Hematopoietic multipotent progenitor cell treated with erythropoietin and hydrocortisone succinate and interleukin-3 and kit ligand, for 8 days (in vitro differentiated cells): Measurements from ENCODE around the gene ZYG11B.
"Not testable (repeated sequence)": the region's sequence is repeated elsewhere in the genome, so short reads cannot be mapped to it uniquely, and the experiment has no call there.

ENCODE experiments used
- DNase-seq: peaks from one replicate; pipeline ENCODE4 v3.0.0-alpha.2; 2015

The ZYG11B gene

GRCh38 chr1:52707927-52708655, 18.2 kb upstream of the ZYG11B start:
- no peak for DNase-seq

GRCh38 chr1:52709016-52709415, 17.2 kb upstream of the ZYG11B start:
- DNase-seq, result no peak

DNA sequence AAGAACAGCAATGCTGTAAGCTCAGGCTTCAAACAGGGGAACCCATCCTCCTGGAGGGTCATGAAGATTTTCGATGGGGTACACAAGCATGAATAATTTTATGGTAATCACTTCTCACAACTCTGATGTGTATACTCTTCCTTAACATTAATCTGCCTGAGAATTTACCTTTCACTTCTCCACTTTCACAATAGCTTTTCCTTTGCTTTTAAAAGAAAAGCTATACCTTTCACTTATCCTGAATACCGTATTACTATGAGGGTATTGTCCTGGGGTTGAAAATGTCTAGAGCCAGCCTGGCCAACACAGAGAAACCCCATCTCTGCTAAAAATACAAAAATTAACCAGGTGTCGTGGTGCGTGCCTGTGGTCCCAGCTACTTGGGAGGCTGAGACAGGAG, 12.7 kb upstream of the ZYG11B start:
- DNase-seq, result no peak

DNA sequence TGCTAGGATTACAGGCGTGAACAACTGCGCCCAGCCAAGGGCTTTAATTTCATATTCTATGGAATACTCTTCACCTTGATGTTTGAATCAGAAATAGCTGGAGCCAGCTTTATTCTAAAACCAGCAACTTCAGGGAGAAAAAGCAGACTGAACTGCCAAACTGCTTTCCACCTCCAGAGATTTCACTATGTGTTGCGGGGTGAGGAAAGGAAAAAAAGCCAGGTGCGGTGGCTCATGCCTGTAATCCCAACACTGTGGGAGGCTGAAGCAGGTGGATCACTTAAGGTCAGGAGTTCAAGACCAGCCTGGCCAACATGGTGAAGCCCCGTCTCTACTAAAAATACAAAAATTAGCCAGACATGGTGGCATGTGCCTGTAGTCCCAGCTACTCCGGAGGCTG, 11.0 kb upstream of the ZYG11B start:
- not testable (repeated sequence) for DNase-seq

- no peak for DNase-seq
Measured at GRCh38 chr1:52723260-52723659, 3.0 kb upstream of the ZYG11B start.

- no peak for DNase-seq
Measured at GRCh38 chr1:52725903-52726264, 369 bp upstream of the ZYG11B start.

DNA sequence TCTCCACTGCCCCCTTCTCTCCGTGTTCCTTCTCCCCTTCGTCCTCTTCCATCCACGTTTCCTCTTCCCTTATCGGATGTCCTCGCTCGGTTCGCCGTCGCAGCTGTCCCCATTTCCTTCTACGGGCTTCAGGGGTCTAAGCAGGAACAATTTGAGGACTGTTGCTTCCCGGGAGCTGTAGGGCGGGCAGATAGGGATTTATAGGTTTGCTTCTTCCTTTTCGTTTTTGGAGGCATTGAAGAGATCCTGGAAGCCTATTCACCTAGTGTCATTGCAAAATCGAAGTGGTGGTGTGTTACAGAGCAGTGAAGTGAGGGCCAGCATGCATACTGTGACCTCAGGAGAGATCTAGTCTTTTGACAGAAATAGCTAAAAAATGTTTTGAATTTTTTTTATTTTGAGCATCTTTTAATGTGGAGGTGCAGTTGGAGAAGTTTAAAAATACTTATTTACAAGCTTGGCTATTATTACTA, 897 bp downstream of the ZYG11B start:
- DNase-seq, result peak; percentile 10

- DNase-seq, result no peak
Measured at GRCh38 chr1:52727956-52728656, 1.9 kb downstream of the ZYG11B start.

- no peak for DNase-seq
Measured at GRCh38 chr1:52733368-52733767, 7.1 kb downstream of the ZYG11B start.

DNA sequence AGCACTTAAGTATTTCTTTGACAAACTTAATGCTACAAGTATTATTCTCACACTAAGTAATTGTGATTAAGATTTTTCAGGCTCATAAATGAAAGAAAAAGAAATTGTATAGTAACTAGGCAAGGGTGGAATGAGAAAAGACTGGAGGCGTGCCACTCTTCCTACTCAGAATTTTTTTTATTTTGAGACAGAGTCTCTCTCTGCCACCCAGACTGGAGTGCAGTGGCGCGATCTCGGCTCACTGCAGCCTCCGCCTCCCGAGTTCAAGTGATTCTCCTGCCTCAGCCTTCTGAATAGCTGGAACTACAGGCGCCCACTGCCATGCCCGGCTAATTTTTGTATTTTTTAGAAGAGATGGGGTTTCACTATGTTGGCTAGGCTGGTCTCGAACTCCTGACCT, 9.1 kb downstream of the ZYG11B start:
- not testable (repeated sequence) for DNase-seq

GRCh38 chr1:52738148-52738547, 11.9 kb downstream of the ZYG11B start:
- no peak for DNase-seq

DNA sequence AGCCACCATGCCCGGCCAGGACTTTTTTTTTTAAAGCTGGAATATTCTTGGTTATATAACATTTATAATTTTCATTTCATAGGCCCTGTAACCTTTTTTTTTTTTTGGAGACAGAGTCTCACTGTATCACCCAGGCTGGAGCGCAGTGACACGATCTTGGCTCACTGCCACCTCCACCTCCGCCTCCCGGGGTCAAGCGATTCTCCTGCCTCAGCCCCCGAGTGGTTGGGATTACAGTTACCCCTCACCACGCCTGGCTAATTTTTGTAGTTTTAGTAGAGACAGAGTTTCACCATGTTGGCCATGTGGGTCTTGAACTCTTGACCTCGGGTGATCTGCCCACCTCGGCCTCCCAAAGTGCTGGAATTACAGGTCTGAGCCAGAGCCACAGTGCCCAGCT, 12.6 kb downstream of the ZYG11B start:
- no peak for DNase-seq

DNA sequence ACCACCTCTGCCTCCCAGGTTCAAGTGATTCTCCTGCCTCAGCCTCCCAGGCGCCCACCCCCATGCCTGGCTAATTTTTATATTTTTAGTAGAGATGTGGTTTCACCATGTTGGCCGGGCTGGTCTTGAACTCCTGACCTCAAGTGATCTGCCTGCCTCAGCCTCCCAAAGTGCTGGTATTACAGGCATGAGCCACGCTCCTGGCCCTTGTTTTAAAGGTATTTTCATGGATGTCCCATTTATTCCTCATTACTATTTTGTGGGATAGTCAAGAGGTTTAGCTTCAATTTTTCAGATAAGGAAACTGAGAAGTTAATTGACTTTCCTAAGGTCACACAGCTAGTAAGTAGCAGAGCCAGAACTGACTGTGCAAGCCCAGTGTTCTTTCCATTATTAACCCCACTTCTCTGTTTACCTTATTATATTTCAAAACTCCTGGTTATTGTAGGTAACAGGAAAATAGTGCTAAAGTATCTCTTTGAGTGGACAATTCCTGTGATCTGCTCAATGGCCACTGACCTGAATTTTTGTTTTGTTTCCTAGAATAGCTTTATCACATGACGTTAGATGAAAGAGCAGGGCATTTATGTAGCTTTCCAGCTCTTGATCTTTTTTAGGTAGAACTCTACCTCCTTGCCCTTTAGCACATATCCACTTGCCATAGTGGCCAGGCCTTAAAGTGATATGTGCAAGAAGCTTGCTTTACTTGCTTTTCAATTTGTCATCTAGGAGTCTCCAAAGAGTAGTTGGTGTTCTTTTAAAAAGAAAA, 13.6 kb downstream of the ZYG11B start:
- DNase-seq, result no peak

- no peak for DNase-seq
Measured at GRCh38 chr1:52741259-52741658, 15.0 kb downstream of the ZYG11B start.

DNA sequence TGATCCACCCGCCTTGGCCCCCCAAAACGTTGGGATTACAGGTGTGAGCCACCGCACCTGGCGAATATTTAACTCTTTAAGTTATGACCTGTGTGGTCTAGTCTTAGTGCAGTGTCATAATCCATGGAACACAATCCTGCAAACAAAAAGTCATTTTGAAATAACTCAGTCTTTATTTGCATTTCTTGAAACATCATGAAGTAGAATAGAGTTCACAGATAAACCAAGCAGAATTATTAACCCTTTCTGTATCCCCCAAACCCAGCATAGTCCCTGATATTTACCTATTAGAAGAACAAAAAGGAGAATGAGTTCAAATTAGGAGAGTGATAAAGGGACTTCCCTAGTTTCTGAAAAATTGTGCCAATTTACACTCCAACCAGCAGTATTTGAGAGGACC, 19.9 kb downstream of the ZYG11B start:
- no peak for DNase-seq

GRCh38 chr1:52747450-52747849, 21.2 kb downstream of the ZYG11B start:
- DNase-seq, result no peak

- DNase-seq, result no peak
Measured at GRCh38 chr1:52748119-52748518, 21.9 kb downstream of the ZYG11B start.

DNA sequence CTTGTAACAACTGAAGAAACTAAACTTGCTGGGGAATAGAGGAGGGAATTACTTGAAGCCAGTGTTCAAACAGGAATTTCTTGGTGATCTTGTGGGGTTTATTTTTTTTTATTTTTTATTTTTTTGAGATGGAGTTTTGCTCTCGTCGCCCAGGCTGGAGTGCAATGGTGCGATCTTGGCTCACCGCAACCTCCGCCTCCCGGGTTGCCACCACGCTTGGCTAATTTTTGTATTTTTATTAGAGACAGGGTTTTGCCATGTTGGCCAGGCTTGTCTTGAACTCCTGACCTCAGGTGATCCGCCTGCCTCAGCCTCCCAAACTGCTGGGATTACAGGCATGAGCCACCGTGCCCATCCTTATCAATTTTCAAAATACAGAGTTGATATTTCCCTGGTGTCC, 23.2 kb downstream of the ZYG11B start:
- not testable (repeated sequence) for DNase-seq

GRCh38 chr1:52750139-52750538, 23.9 kb downstream of the ZYG11B start:
- DNase-seq, result not testable (repeated sequence)

DNA sequence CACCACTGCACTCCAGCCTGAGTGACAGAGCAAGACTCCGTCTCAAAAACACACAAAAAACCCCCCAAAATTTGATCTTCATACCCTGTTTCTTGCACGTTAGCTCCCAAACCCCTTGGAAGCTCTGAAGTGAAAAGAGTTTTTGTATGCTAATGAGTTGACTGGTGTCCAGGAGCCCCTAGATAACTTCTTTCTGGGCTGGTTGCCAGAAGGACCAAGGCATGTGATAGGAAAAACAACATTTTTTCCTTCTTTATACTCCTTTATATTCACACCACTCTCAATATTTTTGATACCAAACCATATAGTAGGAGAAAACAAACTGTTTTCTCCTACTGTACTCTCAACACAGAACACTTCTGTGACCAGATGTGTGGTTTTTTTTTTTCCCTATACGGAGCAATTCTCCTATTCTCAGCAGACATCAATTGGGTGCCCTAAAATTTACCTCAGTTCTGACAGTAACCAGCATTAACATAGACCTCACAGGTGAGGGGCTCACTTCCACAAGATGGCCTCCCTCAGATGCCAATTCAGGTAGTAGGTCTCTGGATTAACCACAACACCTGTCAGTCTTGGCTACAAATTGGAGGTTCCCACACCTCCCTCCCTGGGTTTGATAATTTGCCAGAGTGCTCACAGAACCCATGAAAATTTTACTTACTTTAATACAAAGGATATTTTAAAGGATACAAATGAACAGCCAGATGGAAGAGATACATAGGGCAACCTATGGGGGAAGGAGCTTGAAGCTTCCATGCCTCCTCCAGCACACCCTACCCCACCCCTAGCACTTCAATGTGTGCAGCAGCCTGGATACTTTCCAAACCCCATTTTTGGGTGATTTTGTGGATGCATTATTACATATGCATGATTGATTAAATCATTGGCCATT, 25.6 kb downstream of the ZYG11B start:
- peak; percentile 90 for DNase-seq

- DNase-seq, result no peak
Measured at GRCh38 chr1:52752484-52752826, 26.2 kb downstream of the ZYG11B start.

- DNase-seq, result no peak
Measured at GRCh38 chr1:52753169-52753568, 26.9 kb downstream of the ZYG11B start.

- DNase-seq, result no peak
Measured at GRCh38 chr1:52756020-52756419, 29.8 kb downstream of the ZYG11B start.
